Adrenal gland (tissue), 12 donors: Measurements from ENCODE around the gene CLPX. TPM values are rescaled to one million over a fixed set of nuclear protein-coding genes. Genes with fewer than 3 reads are reported as not detected.
A peak's percentile ranks its signal among the peaks of the same experiment; 100 is the strongest.
"Not testable (repeated sequence)": the region's sequence is repeated elsewhere in the genome, so short reads cannot be mapped to it uniquely, and the experiment has no call there.

Source experiments
- DNase-seq, 7 donors: peaks; one replicate each; pipeline ENCODE4 v3.0.0-alpha.2; 2019 to 2020
- H3K27ac ChIP-seq, 5 donors: fragments of 200-600 bp; sonication (generic) in 4 of 5; 1 replicate in 3 of 5; 2 replicates in 2 of 5; pipeline versions ENCODE4 v1.5.1 to v1.8.0; 2016 to 2020; ENCODE audit warnings: mild to moderate bottlenecking in 1 of 5
- H3K27me3 ChIP-seq: fragments of 200-600 bp; 2 replicates; pipeline ENCODE4 v1.8.0; 2021
- H3K36me3 ChIP-seq, 2 donors: fragments of 200-600 bp; replicated peaks in 1 of 2; 1 replicate in 1 of 2; 2 replicates in 1 of 2; pipeline versions ENCODE4 v1.5.1 to v1.8.0; 2018 to 2022
- H3K4me1 ChIP-seq, 2 donors: fragments of 200-600 bp; replicated peaks in 1 of 2; 1 replicate in 1 of 2; 2 replicates in 1 of 2; pipeline versions ENCODE4 v1.5.1 to v1.8.0; 2018 to 2021
- H3K4me3 ChIP-seq, 4 donors: fragments of 200-600 bp; sonication (generic) in 3 of 4; one replicate each; pipeline ENCODE4 v1.5.1; 2016 to 2018
- H3K9me3 ChIP-seq, 3 donors: fragments of 200-600 bp; sonication (generic) in 1 of 3; replicated peaks in 1 of 3; 1 replicate in 2 of 3; 2 replicates in 1 of 3; pipeline versions ENCODE4 v1.5.1 to v1.8.0; 2016 to 2021
- CTCF ChIP-seq, 6 experiments: fragments of 450-650 bp in 4 of 6; fragments of 200-600 bp in 2 of 6; sonication (generic) in 1 of 6; IDR thresholded peaks; 1 replicate in 5 of 6; 2 replicates in 1 of 6; pipeline versions ENCODE4 v1.5.1 to v1.8.0; 2016 to 2021; ENCODE audit warnings: antibody characterized with exemption in 6 of 6, mild to moderate bottlenecking in 2 of 6, moderate library complexity in 1 of 6
- POLR2A ChIP-seq, 2 donors: fragments of 450-650 bp; IDR thresholded peaks; one replicate each; pipeline ENCODE4 v1.6.1; 2017; ENCODE audit warnings: antibody characterized with exemption in 2 of 2, mild to moderate bottlenecking in 2 of 2, moderate library complexity in 1 of 2
- WGBS, 4 donors: extraction: QIAGEN DNeasy Blood & Tissue Kit in 2 of 4; methylation state at CpG; one replicate each; pipeline versions ENCODE4 v1.1.5 to v1.1.7; 2013 to 2017; 5-methylcytosine and 5-hydroxymethylcytosine counted together
- intact Hi-C, 2 donors: fragments of 100-400 bp; cut with DNase I; formaldehyde crosslinking; loops; one replicate each; pipeline versions ENCODE4 v1.14.1 to v1.15.0; 2022 to 2023
- polyA plus RNA-seq, 3 donors: library from polyadenylated mRNA; stranded (reverse); fragments of 200-250 nt in 2 of 3; fragments of 350-450 nt in 1 of 3; fragmentation: Illumina TruSeq in 1 of 3; extraction: RNeasy Lipid Tissue Mini Kit (QIAGEN cat#74804) in 1 of 3; gene quantifications; one replicate each; pipeline ENCODE4 v1.2.3, GENCODE V29; 2013 to 2014
- total RNA-seq, 9 donors: library from RNA; depleted of rRNA in 4 of 9; stranded (reverse); fragments of >200 nt in 4 of 9; fragments of 120-200 nt in 1 of 9; fragmentation: NEBNext Ultra II Directional in 1 of 9; extraction: Animal tissue kit (Norgen Biotek cat#: 25700) in 1 of 9; gene quantifications; one replicate each; pipeline versions ENCODE4 v1.1.0 to v1.2.4, GENCODE V29; 2013 to 2023
- donor health status: healthy with polysubstance abuse.
- donor health status: Bipolar disorder and iron deficiency.
- donor health status: DM: yes; HTN: yes; CAD: no.
- donor health status: DM: no; HTN: no; CAD: no.
- donor health status: DM: no; HTN: no; CAD: no.
- donor health status: DM: yes; HTN: yes; CAD: no.

CLPX gene
- total and polyA plus RNA-seq, 12 donors, result 10.4 to 70.7 (median 49.7) TPM

- intact Hi-C loops, result no loop called here
- Histone ChIP-seq H3K9me3 (no peaks in the 10 kb centered on the region), H3K4me3 (no peak overlapping the region), H3K27me3 (no peaks in the 10 kb centered on the region), H3K36me3 (no peaks in the 10 kb centered on the region), H3K27ac (no peak overlapping the region), H3K4me1 (no peaks in the 10 kb centered on the region)
- TF ChIP-seq POLR2A (IDR thresholded peaks at IDR 0.05) (no peak), CTCF (IDR thresholded peaks at IDR 0.05) (no peak)
- peak in 1 of 7 donors; percentile 29 for DNase-seq
- 75 to 84% (median 80%) methylated on average over 10 of the region's 10 CpGs for WGBS, 4 donors
These were observed 46.2 kb upstream of the CLPX start for GRCh38 chr15:65231306-65231705.

GRCh38 chr15:65226901-65227300 lies 41.8 kb upstream of the CLPX start:
- DNase-seq, H3K4me3 ChIP-seq, H3K27ac ChIP-seq, H3K36me3 ChIP-seq, H3K4me1 ChIP-seq, intact Hi-C loops, H3K9me3 ChIP-seq, H3K27me3 ChIP-seq: not testable (repeated sequence)
- 83 to 90% (median 86%) methylated on average over 4 to 5 of the region's 10 CpGs; no CpG with 5 or more reads in 1 of the 4 donors for WGBS, 4 donors

- Histone ChIP-seq H3K36me3 (no peaks in the 10 kb centered on the region), H3K4me1 (no peaks in the 10 kb centered on the region), H3K9me3 (no peaks in the 10 kb centered on the region), H3K27me3 (no peaks in the 10 kb centered on the region), H3K27ac (no peak overlapping the region), H3K4me3 (no peak overlapping the region)
- 96 to 100% (median 96%) methylated on average over 2 to 3 of the region's 3 CpGs for WGBS, 4 donors
- TF ChIP-seq POLR2A (IDR thresholded peaks at IDR 0.05), result no peak
- no peak for TF ChIP-seq CTCF (IDR thresholded peaks at IDR 0.05)
- no peak for DNase-seq
- intact Hi-C loops, result no loop called here
These were observed 41.1 kb upstream of the CLPX start for GRCh38 chr15:65226221-65226620.

GRCh38 chr15:65223996-65224395 lies 38.9 kb upstream of the CLPX start:
- no peak for DNase-seq
- TF ChIP-seq POLR2A (IDR thresholded peaks at IDR 0.05), result no peak
- no peak for TF ChIP-seq CTCF (IDR thresholded peaks at IDR 0.05)
- 73 to 87% (median 83%) methylated on average over 6 of the region's 6 CpGs for WGBS, 4 donors
- H3K4me1 ChIP-seq, result no peaks in the 10 kb centered on the region
- intact Hi-C loops, result no loop called here
- no peak overlapping the region for H3K27ac ChIP-seq
- no peaks in the 10 kb centered on the region for H3K9me3 ChIP-seq
- H3K4me3 ChIP-seq, result no peak overlapping the region
- H3K36me3 ChIP-seq, result no peaks in the 10 kb centered on the region
- no peaks in the 10 kb centered on the region for H3K27me3 ChIP-seq

- Histone ChIP-seq H3K27me3 (no peaks in the 10 kb centered on the region), H3K27ac (no peak overlapping the region), H3K36me3 (no peaks in the 10 kb centered on the region), H3K4me1 (no peaks in the 10 kb centered on the region), H3K9me3 (no peaks in the 10 kb centered on the region), H3K4me3 (no peak overlapping the region)
- TF ChIP-seq POLR2A (IDR thresholded peaks at IDR 0.05), result no peak
- TF ChIP-seq CTCF (IDR thresholded peaks at IDR 0.05), result no peak
- 86 to 93% (median 91%) methylated on average over 3 to 4 of the region's 4 CpGs for WGBS, 4 donors
- DNase-seq, result no peak
- intact Hi-C loops, result no loop called here
These were observed 37.7 kb upstream of the CLPX start for GRCh38 chr15:65222891-65223290.
